ENCODE data around the gene HLA-B.

GRCh38 chr6:31397901-31398525 is 41.0 kb upstream of the HLA-B start:
- TF ChIP-seq CTCF (IDR thresholded peaks at IDR 0.05; ENCODE audit: low read depth, low read length) (no peak), EZH2phosphoT487 (IDR thresholded peaks at IDR 0.05; ENCODE audit: low read depth) (no peak)

All from OCI-LY3 (cell line).